Sigmoid colon (tissue), 7 donors: ENCODE results near the gene SERPING1. TPM values are rescaled to one million over a fixed set of nuclear protein-coding genes. Genes with fewer than 3 reads are reported as not detected.

Source experiments
- DNase-seq: peaks from one replicate; pipeline ENCODE4 v3.0.0-alpha.2; 2019
- H3K27ac ChIP-seq, 4 donors: fragments of 200-600 bp; sonication (generic); one replicate each; pipeline ENCODE4 v1.5.1; 2016 to 2019; ENCODE audit warnings: mild to moderate bottlenecking in 1 of 4
- H3K27me3 ChIP-seq, 3 donors: fragments of 200-600 bp; sonication (generic); one replicate each; pipeline ENCODE4 v1.5.1; 2019; ENCODE audit warnings: mild to moderate bottlenecking in 1 of 3
- H3K36me3 ChIP-seq, 4 donors: fragments of 200-600 bp; sonication (generic); one replicate each; pipeline ENCODE4 v1.5.1; 2016 to 2019
- H3K4me1 ChIP-seq, 4 donors: fragments of 200-600 bp; sonication (generic); one replicate each; pipeline ENCODE4 v1.5.1; 2017 to 2019
- H3K4me3 ChIP-seq, 4 donors: fragments of 200-600 bp; sonication (generic); one replicate each; pipeline ENCODE4 v1.5.1; 2017 to 2019; ENCODE audit warnings: mild to moderate bottlenecking in 2 of 4, moderate library complexity in 1 of 4
- H3K9me3 ChIP-seq, 4 donors: fragments of 200-600 bp in 3 of 4; sonication (generic) in 3 of 4; one replicate each; pipeline versions ENCODE4 v1.5.1 to v1.6.1; 2013 to 2019
- CTCF ChIP-seq, 4 experiments: fragments of 450-650 bp in 3 of 4; fragments of 200-600 bp in 1 of 4; IDR thresholded peaks; one replicate each; pipeline ENCODE4 v1.5.1; 2016 to 2019; ENCODE audit warnings: antibody characterized with exemption in 4 of 4, mild to moderate bottlenecking in 3 of 4, moderate library complexity in 2 of 4
- EP300 ChIP-seq, 4 donors: sonication (generic); formaldehyde crosslinking; IDR thresholded peaks; one replicate each; pipeline ENCODE4 v1.6.1; 2017; ENCODE audit warnings: antibody characterized with exemption in 4 of 4
- POLR2A ChIP-seq, 2 donors: fragments of 450-650 bp; IDR thresholded peaks; one replicate each; pipeline ENCODE4 v1.6.1; 2016; ENCODE audit warnings: antibody characterized with exemption in 2 of 2, mild to moderate bottlenecking in 2 of 2, moderate library complexity in 2 of 2
- POLR2AphosphoS5 ChIP-seq, 4 donors: sonication (generic); formaldehyde crosslinking; IDR thresholded peaks; one replicate each; pipeline ENCODE4 v1.6.1; 2017; ENCODE audit warnings: antibody characterized with exemption in 4 of 4
- WGBS, 2 donors: extraction: QIAGEN DNeasy Blood & Tissue Kit; methylation state at CpG; one replicate each; pipeline ENCODE4 v1.1.7; 2013; 5-methylcytosine and 5-hydroxymethylcytosine counted together
- intact Hi-C: fragments of 100-400 bp; cut with DNase I; formaldehyde crosslinking; loops from one replicate; pipeline ENCODE4 v1.15.1; 2023
- polyA plus RNA-seq, 3 donors: library from polyadenylated mRNA; stranded (reverse); fragments of 200-250 nt; gene quantifications; one replicate each; pipeline ENCODE4 v1.2.3, GENCODE V29; 2013
- total RNA-seq, 4 donors: library from RNA; depleted of rRNA; stranded (reverse); fragments of >200 nt; gene quantifications; one replicate each; pipeline ENCODE4 v1.1.0, GENCODE V29; 2016
- donor health status: healthy with polysubstance abuse.
- donor health status: Bipolar disorder and iron deficiency.
- donor health status: healthy.

The SERPING1 gene
- total and polyA plus RNA-seq, 7 donors = 24.5 to 397 (median 214) TPM

- WGBS, 2 donors = 73 to 84% methylated on average over 10 of the region's 10 CpGs
- H3K4me1 ChIP-seq = no peaks in the 10 kb centered on the region
These were observed 16.8 kb downstream of the SERPING1 start for GRCh38 chr11:57614234-57614772.

GRCh38 chr11:57615308-57615707, 17.8 kb downstream of the SERPING1 start:
- Histone ChIP-seq H3K27ac (no peak overlapping the region), H3K36me3 (peaks cover 0 to 60% (median 20%) of the 10 kb centered on the region in 4 donors), H3K9me3 (peaks cover 0 to 6% (median 0%) of the 10 kb centered on the region in 4 donors), H3K4me3 (no peak overlapping the region), H3K4me1 (no peaks in the 10 kb centered on the region), H3K27me3 (no peaks in the 10 kb centered on the region)
- TF ChIP-seq POLR2A (IDR thresholded peaks at IDR 0.05) = no peak
- no peak for TF ChIP-seq EP300 (IDR thresholded peaks at IDR 0.05)
- TF ChIP-seq CTCF (IDR thresholded peaks at IDR 0.05) = no peak
- intact Hi-C loops = no loop called here
- DNase-seq = no peak
- 46 to 84% methylated on average over 1 of the region's 1 CpG for WGBS, 2 donors

More at GRCh38 chr11:57614234-57614772, 16.8 kb downstream of the SERPING1 start:
- H3K9me3 ChIP-seq = peaks cover 0 to 1% (median 0%) of the 10 kb centered on the region in 4 donors
- no peak for DNase-seq
- no peak for TF ChIP-seq POLR2AphosphoS5 (IDR thresholded peaks at IDR 0.05)
- no peak for TF ChIP-seq POLR2A (IDR thresholded peaks at IDR 0.05)
- TF ChIP-seq EP300 (IDR thresholded peaks at IDR 0.05) = no peak
- TF ChIP-seq CTCF (IDR thresholded peaks at IDR 0.05) = no peak
- H3K27me3 ChIP-seq = no peaks in the 10 kb centered on the region
- no peak overlapping the region for H3K4me3 ChIP-seq
- no peak overlapping the region for H3K27ac ChIP-seq
- intact Hi-C loops = no loop called here
- H3K36me3 ChIP-seq = peaks cover 0 to 69% (median 20%) of the 10 kb centered on the region in 4 donors

GRCh38 chr11:57616595-57616994, 19.1 kb downstream of the SERPING1 start:
- peaks cover 0 to 6% (median 0%) of the 10 kb centered on the region in 4 donors for H3K9me3 ChIP-seq
- no peaks in the 10 kb centered on the region for H3K27me3 ChIP-seq
- intact Hi-C loops = no loop called here
- no peak for DNase-seq
- no peak overlapping the region for H3K27ac ChIP-seq
- no peak overlapping the region for H3K4me3 ChIP-seq
- no peak for TF ChIP-seq EP300 (IDR thresholded peaks at IDR 0.05)
- peaks cover 0 to 47% (median 18%) of the 10 kb centered on the region in 4 donors for H3K36me3 ChIP-seq
- no peaks in the 10 kb centered on the region for H3K4me1 ChIP-seq
- WGBS, 2 donors = 62 to 82% methylated on average over 3 of the region's 3 CpGs

- no peak for TF ChIP-seq CTCF (IDR thresholded peaks at IDR 0.05)
- TF ChIP-seq EP300 (IDR thresholded peaks at IDR 0.05) = no peak
- H3K4me3 ChIP-seq = no peak overlapping the region
- no peak for DNase-seq
- peaks cover 0 to 6% (median 0%) of the 10 kb centered on the region in 4 donors for H3K9me3 ChIP-seq
- no peak overlapping the region for H3K27ac ChIP-seq
- 76 to 85% methylated on average over 2 of the region's 2 CpGs for WGBS, 2 donors
- peaks cover 0 to 28% (median 7%) of the 10 kb centered on the region in 4 donors for H3K36me3 ChIP-seq
- intact Hi-C loops = no loop called here
- no peaks in the 10 kb centered on the region for H3K4me1 ChIP-seq
- no peaks in the 10 kb centered on the region for H3K27me3 ChIP-seq
These were observed 21.0 kb downstream of the SERPING1 start for GRCh38 chr11:57618438-57618837.

- H3K27ac ChIP-seq = no peak overlapping the region
- no peak for TF ChIP-seq POLR2AphosphoS5 (IDR thresholded peaks at IDR 0.05)
- no peak for TF ChIP-seq POLR2A (IDR thresholded peaks at IDR 0.05)
- TF ChIP-seq EP300 (IDR thresholded peaks at IDR 0.05) = no peak
- no peak for TF ChIP-seq CTCF (IDR thresholded peaks at IDR 0.05)
- intact Hi-C loops = no loop called here
- H3K9me3 ChIP-seq = peaks cover 0 to 6% (median 0%) of the 10 kb centered on the region in 4 donors
- DNase-seq = no peak
- H3K4me1 ChIP-seq = no peaks in the 10 kb centered on the region
- no peak overlapping the region for H3K4me3 ChIP-seq
- 83 to 92% methylated on average over 2 of the region's 2 CpGs for WGBS, 2 donors
- peaks cover 0 to 19% (median 3%) of the 10 kb centered on the region in 4 donors for H3K36me3 ChIP-seq
- no peaks in the 10 kb centered on the region for H3K27me3 ChIP-seq
These were observed 21.8 kb downstream of the SERPING1 start for GRCh38 chr11:57619331-57619730.
